PC-3 (cell line): ENCODE measurements around the gene ZBTB40. TPM values are rescaled to one million over a fixed set of nuclear protein-coding genes. Genes with fewer than 3 reads are reported as not detected.

ENCODE experiments used
- ATAC-seq: fragments of 200-7000 bp; cut with Tn5 transposase; 2 replicates; pipeline ENCODE4 v1.9.1; 2020; ENCODE audit warnings: mild to moderate bottlenecking, moderate library complexity
- BruUV-seq: library from RNA; stranded (reverse); fragments of 400-500 nt; replicated peaks from 2 replicates; lab custom pipeline; 2021; lab: Mats Ljungman, UMichigan
- CTCF ChIA-PET: fragments of 300-600 bp; sonication (Branson Sonifier 250); formaldehyde crosslinking; loops from one replicate; lab custom pipeline; 2022; ENCODE audit warnings: antibody characterized with exemption; lab: Charles Lee
- POLR2A ChIA-PET: fragments of 300-600 bp; sonication (Branson Sonifier 250); formaldehyde crosslinking; loops from one replicate; lab custom pipeline; 2022; ENCODE audit warnings: antibody characterized with exemption; ENCODE audit not compliant: unreplicated experiment; lab: Charles Lee
- DNase-seq: peaks from one replicate; pipeline ENCODE4 v3.0.0-alpha.2; 2015
- H2AFZ ChIP-seq: fragments of 300-600 bp; sonication (generic); 2 replicates; pipeline ENCODE4 v1.6.0; 2016; ENCODE audit warnings: antibody characterized with exemption, low read length
- H3F3A ChIP-seq: fragments of 300-600 bp; sonication (generic); one replicate; pipeline ENCODE4 v1.6.0; 2017; ENCODE audit warnings: antibody characterized with exemption, low read length, control low read depth, mild to moderate bottlenecking; ENCODE audit not compliant: unreplicated experiment
- H3K27ac ChIP-seq: fragments of 300-600 bp; sonication (generic); 2 replicates; pipeline ENCODE4 v1.5.1; 2016; ENCODE audit warnings: mild to moderate bottlenecking, low read length
- H3K27me3 ChIP-seq: fragments of 300-600 bp; sonication (generic); 2 replicates; pipeline ENCODE4 v1.6.1; 2016; ENCODE audit warnings: low read length, mixed read lengths
- H3K36me3 ChIP-seq: fragments of 300-600 bp; sonication (generic); 2 replicates; pipeline ENCODE4 v1.6.1; 2016; ENCODE audit warnings: low read depth, mixed run types, low read length, mixed read lengths
- H3K4me1 ChIP-seq: fragments of 300-600 bp; sonication (generic); 2 replicates; pipeline ENCODE4 v1.5.1; 2016; ENCODE audit warnings: low read length; ENCODE audit not compliant: insufficient read depth
- H3K4me2 ChIP-seq: fragments of 300-600 bp; sonication (generic); 2 replicates; pipeline ENCODE4 v1.6.0; 2016; ENCODE audit warnings: low read length
- H3K4me3 ChIP-seq: fragments of 300-600 bp; sonication (generic); 2 replicates; pipeline ENCODE4 v1.5.1; 2016; ENCODE audit warnings: mild to moderate bottlenecking, low read length, mixed read lengths
- H3K79me2 ChIP-seq: fragments of 300-600 bp; sonication (generic); 2 replicates; pipeline ENCODE4 v1.6.1; 2017; ENCODE audit warnings: low read length, mixed read lengths
- H3K9ac ChIP-seq: fragments of 300-600 bp; sonication (generic); 2 replicates; pipeline ENCODE4 v1.6.0; 2016; ENCODE audit warnings: mild to moderate bottlenecking, low read length
- H3K9me2 ChIP-seq: fragments of 300-600 bp; sonication (generic); replicated peaks from 2 replicates; pipeline ENCODE4 v1.6.1; 2016; ENCODE audit warnings: mixed run types, low read length, mixed read lengths
- H3K9me3 ChIP-seq: fragments of 300-600 bp; sonication (generic); 2 replicates; pipeline ENCODE4 v1.6.1; 2016; ENCODE audit warnings: low read length, mixed read lengths
- H4K20me1 ChIP-seq: fragments of 300-600 bp; sonication (generic); 2 replicates; pipeline ENCODE4 v1.6.1; 2016; ENCODE audit warnings: low read length, mixed read lengths
- EZH2 ChIP-seq: fragments of 300-600 bp; sonication (generic); IDR thresholded peaks from one replicate; pipeline ENCODE4 v1.6.1; 2017; ENCODE audit warnings: antibody characterized with exemption, mild to moderate bottlenecking, low read length; ENCODE audit not compliant: unreplicated experiment
- EZH2phosphoT487 ChIP-seq: fragments of 300-600 bp; sonication (generic); IDR thresholded peaks from 2 replicates; pipeline ENCODE4 v1.6.1; 2018; ENCODE audit warnings: mild to moderate bottlenecking, antibody characterized with exemption, low read length, borderline replicate concordance
- intact Hi-C: fragments of 100-400 bp; cut with micrococcal nuclease; formaldehyde crosslinking; loops from 2 replicates; pipeline ENCODE4 v1.9.0; 2023
- total RNA-seq: library from RNA; depleted of rRNA; stranded (reverse); fragments of >200 nt; gene quantifications from 2 replicates; pipeline ENCODE4 v1.2.3, GENCODE V29; 2014
- TF ChIP-seq, protein P1 (sequence below): fragments of 300-600 bp; sonication (generic); conservative IDR thresholded peaks from 2 replicates; pipeline ENCODE4 v1.5.1; 2017; ENCODE audit warnings: antibody characterized with exemption, low read depth, mild to moderate bottlenecking, low read length

Gene ZBTB40
- total RNA-seq, 1 experiment from 2014 or later = 20.2 TPM

DNA sequence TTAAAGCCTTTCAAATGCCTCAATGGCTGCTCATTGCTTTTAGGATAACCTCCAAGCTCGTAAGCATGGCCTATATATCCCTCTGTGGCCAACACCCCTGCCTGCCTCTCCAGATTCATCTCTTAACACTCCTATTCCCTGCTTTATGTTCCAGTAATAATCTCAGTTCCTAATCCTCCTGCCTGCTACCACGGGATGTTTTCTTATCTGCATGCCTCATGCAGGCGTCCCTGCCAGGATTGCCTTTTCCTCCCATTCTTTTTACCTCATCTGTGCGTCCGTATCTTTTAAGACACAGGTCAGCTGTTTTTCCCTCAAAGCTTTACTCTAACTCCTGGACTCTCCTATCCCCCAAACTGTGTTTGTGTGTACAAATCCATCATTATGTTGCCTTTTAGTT is 36.1 kb downstream of the ZBTB40 start:
- TF ChIP-seq EZH2 (no peak), EZH2phosphoT487 (no peak)
- TF ChIP-seq, protein P1, sequence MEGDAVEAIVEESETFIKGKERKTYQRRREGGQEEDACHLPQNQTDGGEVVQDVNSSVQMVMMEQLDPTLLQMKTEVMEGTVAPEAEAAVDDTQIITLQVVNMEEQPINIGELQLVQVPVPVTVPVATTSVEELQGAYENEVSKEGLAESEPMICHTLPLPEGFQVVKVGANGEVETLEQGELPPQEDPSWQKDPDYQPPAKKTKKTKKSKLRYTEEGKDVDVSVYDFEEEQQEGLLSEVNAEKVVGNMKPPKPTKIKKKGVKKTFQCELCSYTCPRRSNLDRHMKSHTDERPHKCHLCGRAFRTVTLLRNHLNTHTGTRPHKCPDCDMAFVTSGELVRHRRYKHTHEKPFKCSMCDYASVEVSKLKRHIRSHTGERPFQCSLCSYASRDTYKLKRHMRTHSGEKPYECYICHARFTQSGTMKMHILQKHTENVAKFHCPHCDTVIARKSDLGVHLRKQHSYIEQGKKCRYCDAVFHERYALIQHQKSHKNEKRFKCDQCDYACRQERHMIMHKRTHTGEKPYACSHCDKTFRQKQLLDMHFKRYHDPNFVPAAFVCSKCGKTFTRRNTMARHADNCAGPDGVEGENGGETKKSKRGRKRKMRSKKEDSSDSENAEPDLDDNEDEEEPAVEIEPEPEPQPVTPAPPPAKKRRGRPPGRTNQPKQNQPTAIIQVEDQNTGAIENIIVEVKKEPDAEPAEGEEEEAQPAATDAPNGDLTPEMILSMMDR = no peak
- ChIA-PET CTCF (no interaction called here), POLR2A (interaction anchor here (0.6 kb wide), 1 partner anchor 860 kb away, joined by 4 read pairs; no protein-coding TSS in a partner anchor)
- H2AFZ ChIP-seq = no peak overlapping the region
- no peaks in the 10 kb centered on the region for H3K27me3 ChIP-seq
- H3K4me1 ChIP-seq = no peaks in the 10 kb centered on the region
- H3K27ac ChIP-seq = no peak overlapping the region
- no peaks in the 10 kb centered on the region for H4K20me1 ChIP-seq
- no TSS peak for BruUV-seq
- no peak overlapping the region for H3K4me3 ChIP-seq
- no peaks in the 10 kb centered on the region for H3F3A ChIP-seq
- no peak for ATAC-seq
- peaks cover 47% of the 10 kb centered on the region for H3K79me2 ChIP-seq
- H3K4me2 ChIP-seq = no peak overlapping the region
- no peak overlapping the region for H3K9ac ChIP-seq
- peaks cover 3% of the 10 kb centered on the region; the same call in 1 of the 2 replicates for H3K36me3 ChIP-seq
- H3K9me3 ChIP-seq = no peaks in the 10 kb centered on the region
- no peak for DNase-seq
- intact Hi-C loops = no loop called here
- no peaks in the 10 kb centered on the region for H3K9me2 ChIP-seq

GRCh38 chr1:22488319-22488718 is 36.7 kb downstream of the ZBTB40 start:
- Histone ChIP-seq H3K36me3 (peaks cover 3% of the 10 kb centered on the region; the same call in 1 of the 2 replicates), H3K9ac (no peak overlapping the region), H3K4me2 (no peak overlapping the region), H2AFZ (no peak overlapping the region), H3K9me2 (no peaks in the 10 kb centered on the region), H3K4me3 (no peak overlapping the region), H3K4me1 (no peaks in the 10 kb centered on the region), H4K20me1 (no peaks in the 10 kb centered on the region), H3K27me3 (no peaks in the 10 kb centered on the region), H3K9me3 (no peaks in the 10 kb centered on the region), H3K27ac (no peak overlapping the region), H3K79me2 (peaks cover 44% of the 10 kb centered on the region), H3F3A (no peaks in the 10 kb centered on the region)
- intact Hi-C loops = no loop called here
- no TSS peak for BruUV-seq
- ChIA-PET POLR2A (no interaction called here), CTCF (no interaction called here)
- ATAC-seq (no peak), DNase-seq (no peak)
- TF ChIP-seq, protein P1 = no peak
- TF ChIP-seq EZH2 = no peak
- TF ChIP-seq EZH2phosphoT487 = no peak

GRCh38 chr1:22489278-22489677 is 37.6 kb downstream of the ZBTB40 start:
- Histone ChIP-seq H3F3A (no peaks in the 10 kb centered on the region), H3K4me1 (no peaks in the 10 kb centered on the region), H2AFZ (no peak overlapping the region), H3K27me3 (no peaks in the 10 kb centered on the region), H3K4me2 (no peak overlapping the region), H4K20me1 (no peaks in the 10 kb centered on the region), H3K9ac (no peak overlapping the region), H3K4me3 (no peak overlapping the region), H3K9me2 (no peaks in the 10 kb centered on the region), H3K9me3 (no peaks in the 10 kb centered on the region), H3K27ac (no peak overlapping the region), H3K36me3 (peaks cover 3% of the 10 kb centered on the region; the same call in 1 of the 2 replicates), H3K79me2 (peaks cover 37% of the 10 kb centered on the region)
- TF ChIP-seq EZH2phosphoT487 (no peak), EZH2 (no peak)
- TF ChIP-seq, protein P1 = no peak
- BruUV-seq = no TSS peak
- ATAC-seq (no peak), DNase-seq (no peak)
- intact Hi-C loops = no loop called here
- POLR2A ChIA-PET = no interaction called here
- CTCF ChIA-PET = no interaction called here
